Hematopoietic multipotent progenitor cell treated with erythropoietin and hydrocortisone succinate and interleukin-3 and kit ligand, for 15 days (in vitro differentiated cells): ENCODE measurements around the gene SST.
A peak's percentile ranks its signal among the peaks of the same experiment; 100 is the strongest.
"Not testable (repeated sequence)": the region's sequence is repeated elsewhere in the genome, so short reads cannot be mapped to it uniquely, and the experiment has no call there.

Experiments used
- DNase-seq: peaks from one replicate; pipeline ENCODE4 v3.0.0-alpha.2; 2015; ENCODE audit warnings: low spot score

The SST gene

DNA sequence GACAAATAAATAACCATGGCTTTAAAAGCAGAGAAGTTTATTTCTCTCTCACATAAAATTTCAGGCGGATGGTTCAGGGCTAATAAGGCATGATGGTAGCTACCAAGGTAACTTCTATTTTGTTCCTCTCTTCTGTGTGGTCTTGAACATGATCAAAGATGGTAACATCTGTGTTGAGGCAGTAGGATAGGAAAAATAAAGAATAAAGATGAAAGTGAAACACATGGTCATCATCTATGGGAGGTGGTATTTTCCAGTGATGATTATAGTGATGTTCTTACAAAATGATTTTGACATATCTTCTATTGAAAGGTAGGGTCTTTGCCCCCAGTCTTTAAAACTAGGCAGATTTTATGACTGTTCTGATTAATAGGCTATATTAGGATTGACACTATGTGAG, 14.2 kb upstream of the SST start:
- DNase-seq: no peak

GRCh38 chr3:187681756-187682155, 11.6 kb upstream of the SST start:
- not testable (repeated sequence) for DNase-seq

GRCh38 chr3:187679638-187680396, 9.6 kb upstream of the SST start:
- DNase-seq: peak; percentile 58

- DNase-seq: no peak
Observed at GRCh38 chr3:187678726-187679268, 8.6 kb upstream of the SST start.

GRCh38 chr3:187677604-187678003, 7.4 kb upstream of the SST start:
- no peak for DNase-seq

- no peak for DNase-seq
Observed at GRCh38 chr3:187673012-187673411, 2.8 kb upstream of the SST start.

- no peak for DNase-seq
Observed at GRCh38 chr3:187667526-187667925, 2.7 kb downstream of the SST start.

DNA sequence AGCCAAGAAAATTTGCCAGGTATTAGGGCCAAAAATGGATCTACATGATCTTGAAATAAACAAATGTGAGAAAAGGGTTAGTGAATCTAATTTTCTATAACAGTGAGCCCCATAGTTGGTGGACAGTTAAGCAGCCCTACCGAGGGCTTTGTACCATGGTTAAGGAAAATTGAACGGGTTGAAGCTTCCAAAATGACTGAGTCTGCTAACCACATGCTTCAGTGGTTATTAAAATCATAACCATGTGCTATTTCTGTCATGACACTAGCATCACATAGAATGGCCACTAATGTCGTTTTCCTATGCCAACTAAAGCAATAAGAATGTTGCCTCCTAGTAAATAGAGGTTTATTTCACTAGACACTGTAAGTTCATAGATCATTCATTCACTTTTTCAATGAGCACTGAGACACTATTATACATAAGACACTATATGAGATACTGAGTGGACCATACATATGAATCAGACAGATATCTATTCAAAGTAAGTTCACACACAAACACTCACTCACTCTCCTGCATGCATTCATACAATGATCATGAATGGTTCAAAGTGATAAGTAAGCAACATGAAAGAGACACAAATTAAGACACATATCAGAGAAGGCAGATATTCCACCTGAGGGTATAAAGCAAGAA, 4.3 kb downstream of the SST start:
- no peak for DNase-seq

- DNase-seq: no peak
Observed at GRCh38 chr3:187665010-187665409, 5.2 kb downstream of the SST start.

DNA sequence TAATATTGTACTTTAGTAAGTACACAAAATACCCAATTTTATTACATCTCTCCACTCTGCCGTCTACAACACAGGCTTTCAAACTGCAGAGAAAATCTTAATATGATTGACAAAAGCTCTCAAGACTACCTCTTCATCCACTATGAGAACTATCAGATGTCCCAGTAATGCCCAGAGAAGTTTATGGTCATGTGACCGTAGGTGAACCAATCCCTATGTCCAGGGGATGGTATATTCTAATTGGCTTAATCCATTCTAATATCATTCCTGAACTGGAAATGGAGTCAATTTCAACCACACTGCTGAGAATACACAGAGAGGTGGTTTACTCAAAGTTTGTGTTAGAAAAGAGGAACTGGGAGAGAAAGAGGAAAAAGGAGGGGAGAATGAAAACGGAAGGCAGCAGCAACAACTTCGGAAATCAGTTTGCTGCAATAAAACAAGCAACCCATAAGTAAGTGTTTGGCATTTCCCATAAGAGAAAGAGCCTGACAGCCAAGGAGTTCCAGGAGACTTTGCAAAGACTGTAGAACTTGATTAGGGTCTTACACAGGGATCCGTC, 7.3 kb downstream of the SST start:
- DNase-seq: no peak

GRCh38 chr3:187661267-187661666, 8.9 kb downstream of the SST start:
- DNase-seq: no peak

DNA sequence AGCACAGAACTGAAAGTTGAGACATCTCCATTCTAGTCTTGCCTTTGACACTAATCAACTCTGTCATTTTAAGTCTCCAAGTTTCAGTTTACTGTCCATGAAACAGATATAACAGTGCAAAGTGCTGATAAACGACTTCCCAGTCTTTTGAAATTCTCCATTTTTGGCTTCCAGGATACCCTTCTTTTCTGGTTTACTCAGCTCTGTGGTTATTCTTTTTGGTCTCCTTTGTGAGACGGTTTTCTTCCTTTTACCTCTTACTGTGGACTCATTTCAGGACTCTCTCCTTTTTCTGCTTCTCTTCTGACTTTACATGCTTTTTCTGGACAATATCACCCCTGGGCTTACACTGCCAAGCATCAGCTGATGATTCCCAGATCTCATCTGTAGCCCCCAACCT, 18.9 kb downstream of the SST start:
- DNase-seq: no peak

DNA sequence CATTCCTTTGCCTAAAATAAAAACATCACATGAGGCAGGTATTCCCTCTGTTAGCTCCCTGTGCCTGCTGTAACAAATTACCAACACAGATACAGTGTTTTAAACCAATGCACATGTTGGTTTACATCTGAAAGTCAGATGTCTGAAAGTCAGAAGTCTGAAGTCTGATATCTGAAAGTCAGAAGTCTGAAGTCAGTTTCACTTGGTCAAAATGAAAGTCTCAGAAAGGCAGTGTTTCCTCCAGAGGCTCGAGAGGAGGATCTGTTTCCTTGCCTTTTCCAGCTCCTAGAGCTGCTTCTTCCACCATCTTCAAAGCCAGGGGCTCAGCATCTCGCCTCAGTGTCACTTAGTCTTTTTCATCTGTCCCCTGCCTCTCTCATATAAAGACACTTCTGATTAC, 22.0 kb downstream of the SST start:
- DNase-seq: no peak

GRCh38 chr3:187646906-187647660, 23.1 kb downstream of the SST start:
- no peak for DNase-seq

DNA sequence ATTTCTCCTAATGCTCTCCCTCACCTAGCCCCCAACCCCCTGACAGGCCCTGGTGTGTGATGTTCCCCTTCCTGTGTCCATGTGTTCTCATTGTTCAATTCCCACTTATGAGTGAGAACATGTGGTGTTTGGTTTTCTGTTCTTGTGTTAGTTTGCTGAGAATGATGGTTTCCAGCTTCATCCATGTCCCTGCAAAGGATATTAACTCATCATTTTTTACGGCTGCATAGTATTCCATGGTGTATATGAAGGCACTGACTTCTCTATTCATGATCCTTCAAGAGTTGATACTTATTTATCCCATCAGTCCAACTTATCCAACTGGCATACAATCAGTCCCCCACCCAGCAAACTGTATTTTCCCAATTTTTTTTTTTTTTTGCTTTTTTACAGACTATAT, 24.8 kb downstream of the SST start:
- not testable (repeated sequence) for DNase-seq

DNA sequence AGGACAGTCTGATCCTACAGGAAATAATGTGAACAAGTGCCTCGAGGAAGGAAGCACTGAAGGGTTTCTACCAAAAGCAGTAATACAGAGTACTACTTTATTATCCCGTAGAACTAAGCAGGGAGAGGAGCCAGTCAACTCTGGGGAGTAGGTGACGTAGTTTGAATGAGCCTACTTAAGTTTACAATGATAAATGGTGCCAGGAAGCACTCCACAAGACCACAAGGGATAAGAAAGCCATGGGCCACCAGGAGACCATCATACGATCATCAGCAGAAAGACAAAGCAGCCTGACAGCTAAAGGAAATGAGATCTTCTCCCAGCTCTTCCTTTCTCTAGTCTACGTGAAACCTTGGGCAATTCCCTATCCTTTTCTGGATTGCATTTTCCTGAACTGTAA, 27.3 kb downstream of the SST start:
- DNase-seq: no peak

GRCh38 chr3:187641320-187642016, 28.7 kb downstream of the SST start:
- no peak for DNase-seq

DNA sequence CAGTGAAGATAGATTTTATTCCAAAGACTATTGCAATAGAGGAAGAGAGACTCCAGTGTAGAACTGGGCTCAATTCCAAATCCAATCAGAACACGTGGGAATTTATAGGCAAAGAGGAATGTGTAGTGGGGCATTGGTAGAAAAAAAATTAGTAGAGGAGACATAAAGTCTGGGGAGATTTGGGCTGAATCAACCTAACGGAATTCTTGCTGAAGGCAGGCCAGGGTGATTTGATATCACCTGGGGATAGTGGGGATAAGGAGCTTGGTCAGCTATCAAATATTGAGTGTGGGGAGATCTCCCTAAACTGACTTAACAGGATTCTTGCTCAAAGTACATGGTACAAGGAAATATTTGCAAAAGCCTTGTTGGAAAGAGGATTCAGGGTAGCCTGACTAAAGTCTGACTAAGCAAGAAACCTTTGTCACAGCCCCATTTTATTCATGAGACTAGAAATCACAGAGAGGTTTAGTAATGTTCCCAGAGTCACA, 29.6 kb downstream of the SST start:
- DNase-seq: no peak

DNA sequence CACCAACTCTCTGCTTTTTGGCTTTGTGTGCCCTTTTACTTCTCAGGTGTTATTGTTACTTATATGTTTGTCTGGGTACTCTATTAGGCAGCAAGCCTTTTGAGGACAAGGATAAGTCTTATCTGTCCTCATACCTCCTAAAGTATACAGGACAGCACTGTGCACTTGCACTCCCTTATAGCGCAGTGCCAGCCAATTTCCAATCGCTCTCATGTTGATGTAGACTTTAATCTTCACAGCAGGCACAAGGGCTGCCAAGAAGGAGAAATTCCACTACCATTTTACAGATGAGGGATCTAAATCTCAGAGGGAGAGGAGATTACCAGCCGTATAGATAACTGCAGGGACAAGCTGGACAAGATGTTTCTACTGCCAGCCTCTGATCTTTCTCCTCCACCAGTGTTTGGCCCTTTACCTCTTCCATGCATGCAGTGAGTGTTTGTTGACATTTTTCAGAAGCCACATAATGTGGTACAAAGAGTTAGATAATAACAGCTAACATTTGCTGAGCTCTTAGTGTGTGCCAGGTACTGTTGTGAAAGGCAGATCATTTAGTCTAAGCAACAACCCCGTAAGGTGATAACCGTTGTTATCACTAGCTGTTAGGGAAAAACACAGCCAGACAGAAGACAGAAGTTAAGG, 30.1 kb downstream of the SST start:
- no peak for DNase-seq

DNA sequence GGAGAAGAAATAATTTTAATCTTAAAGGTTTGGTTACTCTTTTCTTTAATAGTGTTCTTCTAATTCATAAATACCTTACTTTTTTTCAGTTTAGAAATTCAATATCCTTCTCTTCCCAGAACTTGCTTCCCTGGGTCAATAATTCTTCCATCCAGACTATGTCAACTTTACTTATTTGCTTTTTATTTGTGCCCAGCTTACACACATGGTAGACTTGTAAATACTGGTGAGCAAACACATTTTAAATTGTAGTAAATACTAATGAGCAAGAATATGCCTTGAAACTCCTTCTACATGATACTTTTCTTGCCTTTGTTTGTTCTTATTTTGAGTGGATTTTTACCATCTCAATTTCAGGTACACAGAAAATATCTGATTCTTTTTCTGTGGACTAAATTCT, 33.7 kb downstream of the SST start:
- DNase-seq: no peak

DNA sequence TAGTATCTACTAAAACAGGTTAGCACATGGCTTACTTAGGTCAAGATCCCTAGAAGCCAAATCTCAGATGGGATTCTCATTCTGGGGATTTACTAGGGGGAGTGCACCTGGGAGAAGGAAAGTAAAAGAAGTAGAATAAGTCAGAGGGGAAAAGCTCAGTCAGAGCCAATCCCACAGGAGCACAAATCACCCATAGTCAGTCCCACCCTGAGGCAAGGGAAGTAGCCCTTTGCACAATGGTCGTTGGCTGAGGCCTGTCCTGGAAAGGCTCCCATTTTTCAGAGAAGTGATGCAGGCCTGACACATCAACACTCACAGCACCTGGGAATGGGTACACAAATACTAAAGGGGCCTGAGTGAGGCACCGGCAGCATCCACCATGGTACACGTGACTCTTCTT, 39.8 kb downstream of the SST start:
- no peak for DNase-seq
